ENCODE results near the gene LMF1. TPM values are rescaled to one million over a fixed set of nuclear protein-coding genes. Genes with fewer than 3 reads are reported as not detected.
"Not testable (repeated sequence)": the region's sequence is repeated elsewhere in the genome, so short reads cannot be mapped to it uniquely, and the experiment has no call there.

The LMF1 gene
- polyA plus RNA-seq, 1 donor from 2014 or later = 16.2 TPM

- not testable (repeated sequence) for H3K9me3 ChIP-seq (ENCODE audit: low read length); H3K4me3 ChIP-seq (ENCODE audit: low read length); H3F3A ChIP-seq (ENCODE audit: insufficient read depth, low read length, poor library complexity, severe bottlenecking); H3K36me3 ChIP-seq (ENCODE audit: insufficient read depth, low read length); H3K9me2 ChIP-seq (ENCODE audit: insufficient read depth, low read length); H3K27me3 ChIP-seq (ENCODE audit: insufficient read depth, low read depth, low read length); H2AFZ ChIP-seq (ENCODE audit: low read depth, low read length); H3K27ac ChIP-seq (ENCODE audit: low read length); H3K9ac ChIP-seq (ENCODE audit: low read length); H3K79me2 ChIP-seq (replicated peaks; ENCODE audit: insufficient read depth, low read length); H4K20me1 ChIP-seq (ENCODE audit: insufficient read depth); H3K4me2 ChIP-seq (ENCODE audit: low read length)
These were observed 22.9 kb downstream of the LMF1 start for GRCh38 chr16:947922-948303.

DNA sequence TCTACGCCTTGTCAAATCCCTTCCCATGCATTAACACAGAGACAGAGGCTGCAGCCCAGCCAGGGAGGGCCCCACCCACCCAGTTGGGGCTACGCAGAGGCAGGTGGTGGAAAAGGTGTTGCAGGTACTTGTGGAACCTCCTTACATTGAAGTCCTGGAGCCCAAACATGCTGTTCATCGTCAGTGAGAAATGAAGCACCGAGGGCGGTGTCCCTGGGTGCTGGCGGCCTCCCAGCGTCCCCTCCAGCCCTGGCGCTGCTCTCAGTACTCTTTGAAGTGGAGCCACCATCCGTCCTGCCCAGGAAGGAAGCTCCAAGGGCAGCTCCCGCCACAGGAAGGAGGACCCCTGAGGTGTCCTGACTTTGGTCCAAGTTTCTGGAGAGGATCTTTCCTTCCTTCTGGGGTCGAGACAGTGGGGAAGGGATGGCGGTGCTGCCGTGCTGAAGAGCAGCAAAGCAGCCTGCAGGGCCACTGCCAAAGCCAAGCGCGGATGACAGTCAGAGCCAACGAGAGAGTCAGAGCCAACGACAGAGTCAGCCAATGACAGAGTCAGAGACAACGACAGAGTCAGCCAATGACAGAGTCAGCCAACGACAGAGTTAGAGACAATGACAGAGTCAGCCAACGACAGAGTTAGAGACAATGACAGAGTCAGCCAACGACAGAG, 23.4 kb downstream of the LMF1 start:
- TF ChIP-seq SMC3 (conservative IDR thresholded peaks at IDR 0.05; ENCODE audit: poor library complexity) (no peak), REST (IDR thresholded peaks at IDR 0.05; ENCODE audit: borderline replicate concordance) (no peak), RAD21 (conservative IDR thresholded peaks at IDR 0.05) (no peak), MXI1 (conservative IDR thresholded peaks at IDR 0.05; ENCODE audit: poor library complexity, severe bottlenecking) (no peak), TAF1 (IDR thresholded peaks at IDR 0.05; ENCODE audit: low read depth) (no peak), EZH2 (IDR thresholded peaks at IDR 0.05; ENCODE audit: borderline replicate concordance, insufficient read depth, low read length, poor library complexity, severe bottlenecking) (no peak), POLR2AphosphoS5 (IDR thresholded peaks at IDR 0.05) (no peak), EP300 (conservative IDR thresholded peaks at IDR 0.05; ENCODE audit: poor library complexity, severe bottlenecking) (no peak)
- TF ChIP-seq, protein P1, sequence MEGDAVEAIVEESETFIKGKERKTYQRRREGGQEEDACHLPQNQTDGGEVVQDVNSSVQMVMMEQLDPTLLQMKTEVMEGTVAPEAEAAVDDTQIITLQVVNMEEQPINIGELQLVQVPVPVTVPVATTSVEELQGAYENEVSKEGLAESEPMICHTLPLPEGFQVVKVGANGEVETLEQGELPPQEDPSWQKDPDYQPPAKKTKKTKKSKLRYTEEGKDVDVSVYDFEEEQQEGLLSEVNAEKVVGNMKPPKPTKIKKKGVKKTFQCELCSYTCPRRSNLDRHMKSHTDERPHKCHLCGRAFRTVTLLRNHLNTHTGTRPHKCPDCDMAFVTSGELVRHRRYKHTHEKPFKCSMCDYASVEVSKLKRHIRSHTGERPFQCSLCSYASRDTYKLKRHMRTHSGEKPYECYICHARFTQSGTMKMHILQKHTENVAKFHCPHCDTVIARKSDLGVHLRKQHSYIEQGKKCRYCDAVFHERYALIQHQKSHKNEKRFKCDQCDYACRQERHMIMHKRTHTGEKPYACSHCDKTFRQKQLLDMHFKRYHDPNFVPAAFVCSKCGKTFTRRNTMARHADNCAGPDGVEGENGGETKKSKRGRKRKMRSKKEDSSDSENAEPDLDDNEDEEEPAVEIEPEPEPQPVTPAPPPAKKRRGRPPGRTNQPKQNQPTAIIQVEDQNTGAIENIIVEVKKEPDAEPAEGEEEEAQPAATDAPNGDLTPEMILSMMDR (IDR thresholded peaks at IDR 0.05; ENCODE audit: poor library complexity, severe bottlenecking) = no peak
- no peak overlapping the region for H3K4me2 ChIP-seq (ENCODE audit: low read length)
- H3K36me3 ChIP-seq (ENCODE audit: insufficient read depth, low read length) = no peaks in the 10 kb centered on the region
- no peak overlapping the region for H3K27ac ChIP-seq (ENCODE audit: low read length)
- H3K9ac ChIP-seq (ENCODE audit: low read length) = no peak overlapping the region
- H3K9me2 ChIP-seq (ENCODE audit: insufficient read depth, low read length) = no peaks in the 10 kb centered on the region
- H3F3A ChIP-seq (ENCODE audit: insufficient read depth, low read length, poor library complexity, severe bottlenecking) = no peaks in the 10 kb centered on the region
- H3K27me3 ChIP-seq (ENCODE audit: insufficient read depth, low read depth, low read length) = no peaks in the 10 kb centered on the region
- no peaks in the 10 kb centered on the region for H3K9me3 ChIP-seq (ENCODE audit: low read length)
- no peak overlapping the region for H3K4me3 ChIP-seq (ENCODE audit: low read length)
- no peaks in the 10 kb centered on the region for H3K79me2 ChIP-seq (replicated peaks; ENCODE audit: insufficient read depth, low read length)
- no peak overlapping the region for H2AFZ ChIP-seq (ENCODE audit: low read depth, low read length)
- H4K20me1 ChIP-seq (ENCODE audit: insufficient read depth) = no peaks in the 10 kb centered on the region

- no peak for TF ChIP-seq EP300 (conservative IDR thresholded peaks at IDR 0.05; ENCODE audit: poor library complexity, severe bottlenecking)
- TF ChIP-seq, protein P1 (IDR thresholded peaks at IDR 0.05; ENCODE audit: poor library complexity, severe bottlenecking) = no peak
- no peak for TF ChIP-seq REST (IDR thresholded peaks at IDR 0.05; ENCODE audit: borderline replicate concordance)
- no peak for TF ChIP-seq EZH2 (IDR thresholded peaks at IDR 0.05; ENCODE audit: borderline replicate concordance, insufficient read depth, low read length, poor library complexity, severe bottlenecking)
- no peak for TF ChIP-seq SMC3 (conservative IDR thresholded peaks at IDR 0.05; ENCODE audit: poor library complexity)
- no peak for TF ChIP-seq RAD21 (conservative IDR thresholded peaks at IDR 0.05)
- no peak for TF ChIP-seq TAF1 (IDR thresholded peaks at IDR 0.05; ENCODE audit: low read depth)
- TF ChIP-seq POLR2AphosphoS5 (IDR thresholded peaks at IDR 0.05) = no peak
- no peak for TF ChIP-seq MXI1 (conservative IDR thresholded peaks at IDR 0.05; ENCODE audit: poor library complexity, severe bottlenecking)
- Histone ChIP-seq H3F3A (ENCODE audit: insufficient read depth, low read length, poor library complexity, severe bottlenecking) (no peaks in the 10 kb centered on the region), H3K27ac (ENCODE audit: low read length) (no peak overlapping the region), H3K9me2 (ENCODE audit: insufficient read depth, low read length) (no peaks in the 10 kb centered on the region), H3K27me3 (ENCODE audit: insufficient read depth, low read depth, low read length) (no peaks in the 10 kb centered on the region), H3K9me3 (ENCODE audit: low read length) (no peaks in the 10 kb centered on the region), H4K20me1 (ENCODE audit: insufficient read depth) (no peaks in the 10 kb centered on the region), H3K36me3 (ENCODE audit: insufficient read depth, low read length) (no peaks in the 10 kb centered on the region), H3K9ac (ENCODE audit: low read length) (no peak overlapping the region), H3K79me2 (replicated peaks; ENCODE audit: insufficient read depth, low read length) (no peaks in the 10 kb centered on the region), H2AFZ (ENCODE audit: low read depth, low read length) (no peak overlapping the region), H3K4me3 (ENCODE audit: low read length) (no peak overlapping the region), H3K4me2 (ENCODE audit: low read length) (no peak overlapping the region)
These were observed 24.8 kb downstream of the LMF1 start for GRCh38 chr16:946048-946395.

All from neural cell (in vitro differentiated cells).